IPS-NIHi7 (cell line): ENCODE data around the gene GIMAP5.
"Not testable (repeated sequence)": the region's sequence is repeated elsewhere in the genome, so short reads cannot be mapped to it uniquely, and the experiment has no call there.

Source experiments
- DNase-seq: peaks from one replicate; pipeline ENCODE4 v3.0.0; 2012; ENCODE audit warnings: mixed read lengths; ENCODE audit errors: extremely low spot score

GIMAP5 gene

GRCh38 chr7:150774131-150774530, 36.9 kb downstream of the GIMAP5 start:
- DNase-seq = not testable (repeated sequence)

GRCh38 chr7:150778014-150778737, 41.0 kb downstream of the GIMAP5 start:
- DNase-seq = no peak

- peak; percentile 84 for DNase-seq
Measured at GRCh38 chr7:150778738-150779301, 41.6 kb downstream of the GIMAP5 start.

DNA sequence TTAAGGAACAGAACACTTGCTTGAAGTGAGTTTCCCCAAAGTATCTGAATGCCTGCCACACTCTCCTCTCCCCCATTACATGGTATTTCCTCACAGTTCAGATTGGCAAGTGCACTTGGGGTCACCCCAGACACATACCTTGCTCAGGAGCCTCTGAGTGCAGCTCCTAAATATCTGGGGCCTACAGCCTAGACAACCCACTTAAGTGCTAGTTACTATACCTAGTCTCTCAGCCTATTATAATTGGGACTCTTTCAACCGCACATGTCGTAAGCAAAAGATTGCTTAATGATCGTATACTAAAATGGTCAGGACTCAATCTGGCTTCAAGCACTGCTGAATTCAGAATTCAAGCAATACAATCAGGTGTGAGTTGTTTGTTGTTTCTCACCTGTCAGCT, 43.1 kb downstream of the GIMAP5 start:
- DNase-seq = no peak

DNA sequence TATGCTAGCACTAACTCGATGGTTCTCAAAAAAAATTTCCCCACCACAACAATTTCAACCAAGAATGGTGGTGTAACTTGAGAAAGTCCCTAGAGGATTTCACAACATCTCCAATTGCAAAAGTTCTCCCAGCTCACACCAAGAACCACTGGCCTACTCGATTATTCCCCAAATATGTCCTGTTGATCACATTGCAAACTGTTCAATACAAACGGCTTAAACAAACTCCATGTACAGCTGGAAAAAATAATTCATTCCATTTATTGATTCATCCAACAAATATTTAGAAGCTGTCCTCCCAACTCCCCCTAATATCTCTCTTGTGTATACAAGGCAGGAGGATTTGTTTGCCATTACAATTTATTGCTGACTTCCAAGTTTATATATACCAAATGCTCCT, 43.9 kb downstream of the GIMAP5 start:
- DNase-seq = no peak

DNA sequence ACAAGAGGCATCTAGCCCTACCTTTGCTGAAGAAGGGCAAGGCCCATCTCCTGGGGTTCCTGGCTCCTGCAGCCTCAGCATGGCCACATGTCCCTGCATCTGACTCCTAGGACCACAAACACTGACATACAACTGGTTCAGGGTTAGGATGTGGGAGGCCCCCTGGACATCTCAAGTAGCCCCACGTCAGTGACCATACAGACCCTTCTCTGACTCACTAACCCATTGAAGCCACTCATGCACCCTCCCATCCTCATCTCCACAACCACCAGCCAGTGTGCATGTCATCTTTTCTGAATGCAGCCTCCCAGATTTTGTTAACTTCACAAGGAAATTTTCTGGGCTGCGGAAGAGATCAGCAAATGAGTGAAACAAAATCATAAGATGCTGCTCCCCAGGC, 44.7 kb downstream of the GIMAP5 start:
- no peak for DNase-seq

GRCh38 chr7:150784120-150784736, 47.0 kb downstream of the GIMAP5 start:
- no peak for DNase-seq

DNA sequence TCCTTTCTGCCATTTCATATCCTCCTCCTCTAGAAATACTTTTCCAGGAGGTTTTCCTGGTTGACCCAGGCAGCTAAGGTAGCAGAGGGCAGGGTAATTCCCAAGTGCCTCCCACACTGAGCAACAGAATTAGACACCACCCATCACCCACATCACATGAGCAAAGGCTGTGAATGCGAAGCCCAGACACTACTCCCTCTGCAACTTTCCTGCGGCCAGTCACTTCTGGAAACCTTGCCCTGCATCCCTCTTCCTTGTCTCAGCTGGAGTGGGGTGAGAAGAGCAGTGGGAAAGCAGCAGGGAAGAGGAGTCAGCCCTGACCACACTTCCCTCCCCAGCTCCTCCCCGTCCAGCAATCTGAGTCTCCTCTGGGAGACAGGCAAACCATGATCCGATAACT, 47.7 kb downstream of the GIMAP5 start:
- DNase-seq = no peak

DNA sequence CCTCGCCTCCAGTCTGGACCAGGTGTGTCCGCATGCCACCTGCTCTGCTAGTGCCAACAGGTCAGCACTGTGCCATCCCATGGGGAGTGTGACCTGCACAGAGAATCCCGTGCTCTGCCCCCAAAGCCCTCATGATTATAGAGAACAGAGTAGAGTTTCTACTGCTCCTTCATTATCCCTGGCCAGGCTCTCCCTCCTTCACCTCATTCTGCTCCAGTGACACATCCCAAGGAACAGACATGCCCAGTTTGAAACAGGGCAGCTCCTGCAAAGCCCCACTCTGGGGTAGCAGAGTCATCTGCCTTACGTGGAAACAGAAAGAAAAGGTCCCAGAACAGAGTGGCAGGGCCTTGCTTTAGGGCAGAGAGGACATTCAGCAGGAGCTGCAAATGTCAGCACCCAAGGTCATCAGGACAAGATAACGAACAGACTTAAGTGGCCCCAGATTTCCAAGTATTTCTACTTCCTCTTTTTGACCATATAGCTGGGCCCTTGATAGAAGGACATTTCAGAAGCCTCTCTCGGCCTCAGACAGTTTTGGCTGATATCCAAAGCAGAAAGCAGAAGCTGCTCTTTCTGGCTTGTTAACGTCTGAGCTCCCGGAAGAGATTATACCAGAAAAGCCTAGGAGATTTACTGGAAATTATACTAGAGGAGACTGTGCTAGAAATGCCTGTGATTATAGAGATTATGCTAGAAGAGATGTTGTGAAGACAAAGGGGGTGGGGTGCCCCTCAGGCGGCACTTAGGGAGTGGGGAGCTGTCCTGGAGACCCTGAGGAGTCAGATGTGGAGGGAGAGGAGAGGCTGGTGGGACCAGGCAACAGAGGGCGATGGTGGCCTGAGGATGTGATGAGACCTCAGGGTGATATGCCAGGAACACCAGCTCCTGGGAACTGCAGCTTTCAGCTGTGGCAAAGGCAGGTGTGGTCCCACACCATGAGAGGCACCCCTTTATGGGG, 50.4 kb downstream of the GIMAP5 start:
- DNase-seq = no peak

DNA sequence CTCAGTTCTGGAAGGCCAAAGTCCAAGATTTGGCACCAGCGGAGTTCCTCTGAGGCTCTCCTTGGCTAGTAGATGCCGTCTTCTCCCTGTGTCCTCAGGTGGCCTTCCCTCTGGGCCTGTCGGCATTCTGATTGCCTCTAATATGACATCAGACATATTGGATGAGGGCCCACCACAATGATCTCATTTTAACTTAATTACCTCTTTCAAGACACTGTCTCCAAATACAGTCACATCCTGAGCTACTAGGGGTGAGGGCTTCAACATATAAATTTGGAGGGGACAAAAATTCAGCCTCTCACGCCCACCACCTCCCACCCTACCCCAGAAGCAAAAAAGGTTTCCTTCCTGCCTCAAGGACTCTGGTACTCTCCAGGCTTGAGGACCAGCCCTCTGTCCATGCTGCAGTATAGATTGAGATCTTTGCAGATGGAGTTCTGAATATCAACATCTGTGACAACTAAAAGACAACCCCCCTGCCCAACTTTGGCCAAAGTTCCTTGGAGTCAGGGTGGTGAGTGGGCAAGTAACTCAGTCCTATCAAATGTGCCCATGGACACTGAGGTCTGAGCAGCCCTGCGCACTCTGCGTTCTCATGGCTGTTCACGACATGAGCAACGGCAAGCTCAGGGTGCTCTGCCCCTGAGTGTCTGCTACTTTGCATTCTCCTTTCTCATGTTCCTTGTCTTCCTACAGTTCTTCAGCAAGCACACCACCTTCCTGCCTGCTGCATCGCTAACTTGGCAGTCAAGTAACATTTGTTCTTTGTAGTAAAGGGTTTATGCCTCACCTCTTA, 51.5 kb downstream of the GIMAP5 start:
- no peak for DNase-seq

- DNase-seq = no peak
Measured at GRCh38 chr7:150790416-150791075, 53.3 kb downstream of the GIMAP5 start.

DNA sequence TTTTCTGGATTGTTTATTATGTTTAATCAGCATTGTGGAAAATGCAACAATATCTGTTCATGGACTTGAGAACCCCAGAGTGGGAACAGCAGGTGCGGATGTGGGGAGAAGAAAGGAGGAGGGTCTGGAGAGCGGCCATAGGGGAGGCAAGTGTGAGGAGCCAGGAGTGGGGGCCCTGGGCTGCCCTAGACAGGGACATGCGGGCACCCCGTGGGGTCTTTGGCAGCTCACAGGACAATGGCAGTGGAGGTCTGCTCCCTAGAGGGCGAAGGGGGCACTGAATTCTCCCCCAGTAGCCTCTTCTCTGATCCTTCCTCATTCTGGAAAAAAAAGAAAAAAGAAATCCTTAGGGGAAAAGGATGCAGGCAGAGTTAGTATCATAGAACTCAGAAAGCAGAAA, 54.1 kb downstream of the GIMAP5 start:
- DNase-seq = no peak

- DNase-seq = no peak
Measured at GRCh38 chr7:150791746-150792452, 54.7 kb downstream of the GIMAP5 start.
